ENCODE results near the gene ICAM5. TPM values are rescaled to one million over a fixed set of nuclear protein-coding genes. Genes with fewer than 3 reads are reported as not detected.

ICAM5 gene
- total and polyA plus RNA-seq, 9 of the 15 experiments (the other 6 are each of a cell fraction or from before 2014, with no cell fraction given): 0.10 to 114 (median 13.7) TPM

DNA sequence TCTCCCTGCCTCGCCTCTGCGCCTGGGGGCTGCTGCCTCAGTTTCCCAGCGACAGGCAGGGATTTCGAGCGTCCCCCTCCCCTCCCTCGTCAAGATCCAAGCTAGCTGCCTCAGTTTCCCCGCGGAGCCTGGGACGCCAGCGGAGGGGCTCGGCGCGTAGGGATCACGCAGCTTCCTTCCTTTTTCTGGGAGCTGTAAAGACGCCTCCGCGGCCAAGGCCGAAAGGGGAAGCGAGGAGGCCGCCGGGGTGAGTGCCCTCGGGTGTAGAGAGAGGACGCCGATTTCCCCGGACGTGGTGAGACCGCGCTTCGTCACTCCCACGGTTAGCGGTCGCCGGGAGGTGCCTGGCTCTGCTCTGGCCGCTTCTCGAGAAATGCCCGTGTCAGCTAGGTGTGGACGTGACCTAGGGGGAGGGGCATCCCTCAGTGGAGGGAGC lies 19.6 kb upstream of the ICAM5 start:
- no peaks in the 10 kb centered on the region for H4K20me1 ChIP-seq (replicated peaks; ENCODE audit: control insufficient read depth, insufficient read depth, low read length)
- FAIRE-seq (no peak), DNase-seq (ENCODE audit: extremely low read depth in 1 of 4, low spot score in 3 of 4) (peak; percentile 48 to 76 (median 70)), ATAC-seq (peak; percentile 65)
- H3K9me3 ChIP-seq (replicated peaks; ENCODE audit: control insufficient read depth, insufficient read depth, low read depth, low read length): no peaks in the 10 kb centered on the region
- in situ Hi-C loops (cut with MboI) (loop anchor here (5.0 kb wide), 1 partner anchor 117 kb away; no protein-coding TSS in a partner anchor), intact Hi-C loops (cut with micrococcal nuclease) (loop anchor here (1.0 to 2.0 kb wide), 2 partner anchors 19 to 111 kb away; partner anchors contain the start of genes ICAM5 and TYK2)
- H3K27me3 ChIP-seq (ENCODE audit: control insufficient read depth in 2 of 2, insufficient read depth in 2 of 2, low read length in 2 of 2): no peaks in the 10 kb centered on the region
- peak overlapping the region; percentile 81 for H3K27ac ChIP-seq (ENCODE audit: extremely low read depth, low read depth, low read length)
- H2AFZ ChIP-seq (ENCODE audit: low read depth, low read length): peak overlapping the region; percentile 91
- peak overlapping the region; percentile 48 for H3K4me3 ChIP-seq
- no peaks in the 10 kb centered on the region for H3K9me1 ChIP-seq (ENCODE audit: control insufficient read depth, insufficient read depth, low read length)
- POLR2A ChIA-PET: interaction anchor here (0.6 to 3.7 kb wide), 16 partner anchors 10 to 386 kb away, joined by 3 to 74 read pairs (median 4); partner anchors contain the start of genes FDX2, ICAM4, ICAM5 and PPAN
- CTCF ChIA-PET (ENCODE audit: low intra/inter-chr PET ratio): interaction anchor here (3.9 kb wide), 1 partner anchor 119 kb away, joined by 77 read pairs; no protein-coding TSS in a partner anchor
- peaks cover 22% of the 10 kb centered on the region; the same call in 2 of the 3 replicates for H3K36me3 ChIP-seq (ENCODE audit: control insufficient read depth, insufficient read depth, low read length)
- peak overlapping the region; percentile 76 for H3K4me2 ChIP-seq (ENCODE audit: insufficient read depth, low read length)
- 8% methylated on average over 24 of the region's 37 CpGs for WGBS (ENCODE audit: insufficient coverage, low coverage, missing lambda C conversion rate)
- no TSS peak for BruUV-seq (replicated peaks)
- peak overlapping the region; percentile 73 to 93 for H3K9ac ChIP-seq (ENCODE audit: insufficient read depth in 1 of 2, low read depth in 2 of 2, low read length in 2 of 2)
- H3K4me1 ChIP-seq (replicated peaks in 1 of 2; ENCODE audit: control insufficient read depth in 2 of 2, insufficient read depth in 2 of 2, low read length in 2 of 2): peaks cover 16 to 33% of the 10 kb centered on the region in 2 experiments; a peak in 4 of 5 replicates
- H3K79me2 ChIP-seq (ENCODE audit: control insufficient read depth, insufficient read depth, low read length): peaks cover 30% of the 10 kb centered on the region
- no peak for TF ChIP-seq MXI1 (IDR thresholded peaks at IDR 0.05; ENCODE audit: low read depth, low read length)
- TF ChIP-seq CCNT2 (IDR thresholded peaks at IDR 0.05; ENCODE audit: borderline replicate concordance, extremely low read depth, insufficient read length, low read depth, low read length): peak; percentile 18
- no peak for TF ChIP-seq GATA2 (CRISPR knock-in tag; IDR thresholded peaks at IDR 0.05)
- TF ChIP-seq, protein P1, sequence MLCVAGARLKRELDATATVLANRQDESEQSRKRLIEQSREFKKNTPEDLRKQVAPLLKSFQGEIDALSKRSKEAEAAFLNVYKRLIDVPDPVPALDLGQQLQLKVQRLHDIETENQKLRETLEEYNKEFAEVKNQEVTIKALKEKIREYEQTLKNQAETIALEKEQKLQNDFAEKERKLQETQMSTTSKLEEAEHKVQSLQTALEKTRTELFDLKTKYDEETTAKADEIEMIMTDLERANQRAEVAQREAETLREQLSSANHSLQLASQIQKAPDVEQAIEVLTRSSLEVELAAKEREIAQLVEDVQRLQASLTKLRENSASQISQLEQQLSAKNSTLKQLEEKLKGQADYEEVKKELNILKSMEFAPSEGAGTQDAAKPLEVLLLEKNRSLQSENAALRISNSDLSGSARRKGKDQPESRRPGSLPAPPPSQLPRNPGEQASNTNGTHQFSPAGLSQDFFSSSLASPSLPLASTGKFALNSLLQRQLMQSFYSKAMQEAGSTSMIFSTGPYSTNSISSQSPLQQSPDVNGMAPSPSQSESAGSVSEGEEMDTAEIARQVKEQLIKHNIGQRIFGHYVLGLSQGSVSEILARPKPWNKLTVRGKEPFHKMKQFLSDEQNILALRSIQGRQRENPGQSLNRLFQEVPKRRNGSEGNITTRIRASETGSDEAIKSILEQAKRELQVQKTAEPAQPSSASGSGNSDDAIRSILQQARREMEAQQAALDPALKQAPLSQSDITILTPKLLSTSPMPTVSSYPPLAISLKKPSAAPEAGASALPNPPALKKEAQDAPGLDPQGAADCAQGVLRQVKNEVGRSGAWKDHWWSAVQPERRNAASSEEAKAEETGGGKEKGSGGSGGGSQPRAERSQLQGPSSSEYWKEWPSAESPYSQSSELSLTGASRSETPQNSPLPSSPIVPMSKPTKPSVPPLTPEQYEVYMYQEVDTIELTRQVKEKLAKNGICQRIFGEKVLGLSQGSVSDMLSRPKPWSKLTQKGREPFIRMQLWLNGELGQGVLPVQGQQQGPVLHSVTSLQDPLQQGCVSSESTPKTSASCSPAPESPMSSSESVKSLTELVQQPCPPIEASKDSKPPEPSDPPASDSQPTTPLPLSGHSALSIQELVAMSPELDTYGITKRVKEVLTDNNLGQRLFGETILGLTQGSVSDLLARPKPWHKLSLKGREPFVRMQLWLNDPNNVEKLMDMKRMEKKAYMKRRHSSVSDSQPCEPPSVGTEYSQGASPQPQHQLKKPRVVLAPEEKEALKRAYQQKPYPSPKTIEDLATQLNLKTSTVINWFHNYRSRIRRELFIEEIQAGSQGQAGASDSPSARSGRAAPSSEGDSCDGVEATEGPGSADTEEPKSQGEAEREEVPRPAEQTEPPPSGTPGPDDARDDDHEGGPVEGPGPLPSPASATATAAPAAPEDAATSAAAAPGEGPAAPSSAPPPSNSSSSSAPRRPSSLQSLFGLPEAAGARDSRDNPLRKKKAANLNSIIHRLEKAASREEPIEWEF (CRISPR knock-in tag; IDR thresholded peaks at IDR 0.05): no peak
- TF ChIP-seq BRF1 (IDR thresholded peaks at IDR 0.05; ENCODE audit: borderline replicate concordance, extremely low read depth, insufficient read length): no peak
- TF ChIP-seq, protein P2, sequence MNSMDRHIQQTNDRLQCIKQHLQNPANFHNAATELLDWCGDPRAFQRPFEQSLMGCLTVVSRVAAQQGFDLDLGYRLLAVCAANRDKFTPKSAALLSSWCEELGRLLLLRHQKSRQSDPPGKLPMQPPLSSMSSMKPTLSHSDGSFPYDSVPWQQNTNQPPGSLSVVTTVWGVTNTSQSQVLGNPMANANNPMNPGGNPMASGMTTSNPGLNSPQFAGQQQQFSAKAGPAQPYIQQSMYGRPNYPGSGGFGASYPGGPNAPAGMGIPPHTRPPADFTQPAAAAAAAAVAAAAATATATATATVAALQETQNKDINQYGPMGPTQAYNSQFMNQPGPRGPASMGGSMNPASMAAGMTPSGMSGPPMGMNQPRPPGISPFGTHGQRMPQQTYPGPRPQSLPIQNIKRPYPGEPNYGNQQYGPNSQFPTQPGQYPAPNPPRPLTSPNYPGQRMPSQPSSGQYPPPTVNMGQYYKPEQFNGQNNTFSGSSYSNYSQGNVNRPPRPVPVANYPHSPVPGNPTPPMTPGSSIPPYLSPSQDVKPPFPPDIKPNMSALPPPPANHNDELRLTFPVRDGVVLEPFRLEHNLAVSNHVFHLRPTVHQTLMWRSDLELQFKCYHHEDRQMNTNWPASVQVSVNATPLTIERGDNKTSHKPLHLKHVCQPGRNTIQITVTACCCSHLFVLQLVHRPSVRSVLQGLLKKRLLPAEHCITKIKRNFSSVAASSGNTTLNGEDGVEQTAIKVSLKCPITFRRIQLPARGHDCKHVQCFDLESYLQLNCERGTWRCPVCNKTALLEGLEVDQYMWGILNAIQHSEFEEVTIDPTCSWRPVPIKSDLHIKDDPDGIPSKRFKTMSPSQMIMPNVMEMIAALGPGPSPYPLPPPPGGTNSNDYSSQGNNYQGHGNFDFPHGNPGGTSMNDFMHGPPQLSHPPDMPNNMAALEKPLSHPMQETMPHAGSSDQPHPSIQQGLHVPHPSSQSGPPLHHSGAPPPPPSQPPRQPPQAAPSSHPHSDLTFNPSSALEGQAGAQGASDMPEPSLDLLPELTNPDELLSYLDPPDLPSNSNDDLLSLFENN (IDR thresholded peaks at IDR 0.05; ENCODE audit: low read depth in 2 of 2, low read length in 2 of 2): peak in 1 of 2 experiments; percentile 31; a peak in 1 of 4 replicates
- no peak for TF ChIP-seq ZC3H4 (CRISPR knock-in tag; IDR thresholded peaks at IDR 0.05; ENCODE audit: borderline replicate concordance)
- peak; percentile 9 for TF ChIP-seq TAF1 (IDR thresholded peaks at IDR 0.05; ENCODE audit: control insufficient read depth, extremely low read depth, insufficient read depth, low read length, severe bottlenecking)
- TF ChIP-seq RBM14 (IDR thresholded peaks at IDR 0.05; ENCODE audit: borderline replicate concordance, insufficient read depth, low read depth, low read length): peak; percentile 78; the same call in 1 of the 2 replicates
- no peak for TF ChIP-seq ZNF23 (CRISPR knock-in tag; IDR thresholded peaks at IDR 0.05)
- peak; percentile 36; the same call in 1 of the 2 replicates for TF ChIP-seq ZBTB7A (IDR thresholded peaks at IDR 0.05; ENCODE audit: borderline replicate concordance, control insufficient read depth, low read depth, low read length)
- TF ChIP-seq RFX5 (IDR thresholded peaks at IDR 0.05; ENCODE audit: low read depth, low read length): no peak

Measured in K562 (cell line).